Measurements from ENCODE around the gene GSPT2.

The GSPT2 gene

DNA sequence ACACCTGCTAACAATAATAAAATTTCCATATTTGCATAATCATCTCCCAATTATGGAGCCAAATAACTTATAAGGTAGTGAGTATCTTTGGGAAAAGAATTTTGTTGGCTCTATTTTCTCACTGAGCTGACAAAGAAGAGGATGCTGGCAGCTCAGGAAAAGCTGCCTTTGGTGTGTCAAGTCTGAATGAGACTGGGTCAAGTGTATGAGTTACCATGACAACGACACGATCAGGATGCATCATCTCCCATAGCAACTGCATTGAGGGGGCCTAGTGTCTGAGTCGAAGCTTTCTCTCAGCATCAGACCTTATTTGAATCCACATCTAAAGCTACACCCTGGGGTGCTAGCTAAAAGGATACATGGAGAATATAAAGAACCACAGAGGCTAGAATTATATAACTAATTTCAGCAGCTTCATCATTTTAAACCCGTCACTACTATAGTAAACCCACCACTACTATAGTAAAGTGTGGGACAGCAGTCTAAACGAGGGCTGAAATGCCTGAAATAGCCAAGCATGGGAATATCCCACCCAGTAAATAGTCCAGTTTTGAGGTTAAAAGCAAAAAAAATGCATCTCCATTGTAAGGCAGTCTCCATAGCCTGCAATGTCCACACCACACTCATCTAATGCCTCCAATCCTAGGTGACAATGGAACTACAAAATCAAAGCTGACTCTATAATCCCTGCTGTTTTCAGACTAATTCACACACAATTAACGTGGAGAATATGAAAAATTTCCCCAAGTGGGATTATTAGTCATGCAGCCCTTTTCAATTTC, 16.0 kb downstream of the GSPT2 start:
- no peak for TF ChIP-seq CTCF (IDR thresholded peaks at IDR 0.05; ENCODE audit: low read depth, low read length)
- TF ChIP-seq EZH2phosphoT487 (IDR thresholded peaks at IDR 0.05; ENCODE audit: low read depth): no peak
- no peaks in the 10 kb centered on the region for H3K79me2 ChIP-seq (ENCODE audit: low read length)
- H3K9me3 ChIP-seq (ENCODE audit: insufficient read depth, low read length): no peaks in the 10 kb centered on the region
- no peak overlapping the region for H3K27ac ChIP-seq (ENCODE audit: low read length)
- H3K4me2 ChIP-seq (ENCODE audit: low read length): no peak overlapping the region
- no peaks in the 10 kb centered on the region for H3K36me3 ChIP-seq (replicated peaks; ENCODE audit: low read depth, low read length)
- H3K9ac ChIP-seq (ENCODE audit: low read length): no peak overlapping the region
- no peaks in the 10 kb centered on the region for H4K20me1 ChIP-seq (ENCODE audit: insufficient read depth, low read length)
- H3K27me3 ChIP-seq (ENCODE audit: low read depth, low read length): no peaks in the 10 kb centered on the region
- no peak overlapping the region for H3K4me3 ChIP-seq (ENCODE audit: low read length)
- H2AFZ ChIP-seq (ENCODE audit: low read depth, low read length): no peak overlapping the region
- H3K4me1 ChIP-seq (ENCODE audit: low read length): no peaks in the 10 kb centered on the region

GRCh38 chrX:51760657-51761056, 17.4 kb downstream of the GSPT2 start:
- Histone ChIP-seq H3K36me3 (replicated peaks; ENCODE audit: low read depth, low read length) (no peaks in the 10 kb centered on the region), H3K9me3 (ENCODE audit: insufficient read depth, low read length) (no peaks in the 10 kb centered on the region), H3K79me2 (ENCODE audit: low read length) (no peaks in the 10 kb centered on the region), H3K27me3 (ENCODE audit: low read depth, low read length) (no peaks in the 10 kb centered on the region), H3K4me2 (ENCODE audit: low read length) (no peak overlapping the region), H2AFZ (ENCODE audit: low read depth, low read length) (no peak overlapping the region), H3K27ac (ENCODE audit: low read length) (no peak overlapping the region), H3K9ac (ENCODE audit: low read length) (no peak overlapping the region), H3K4me3 (ENCODE audit: low read length) (no peak overlapping the region), H3K4me1 (ENCODE audit: low read length) (no peaks in the 10 kb centered on the region), H4K20me1 (ENCODE audit: insufficient read depth, low read length) (no peaks in the 10 kb centered on the region)
- TF ChIP-seq EZH2phosphoT487 (IDR thresholded peaks at IDR 0.05; ENCODE audit: low read depth) (no peak), CTCF (IDR thresholded peaks at IDR 0.05; ENCODE audit: low read depth, low read length) (no peak)

- TF ChIP-seq EZH2phosphoT487 (IDR thresholded peaks at IDR 0.05; ENCODE audit: low read depth) (no peak), CTCF (IDR thresholded peaks at IDR 0.05; ENCODE audit: low read depth, low read length) (no peak)
- Histone ChIP-seq H3K4me3 (ENCODE audit: low read length) (no peak overlapping the region), H2AFZ (ENCODE audit: low read depth, low read length) (no peak overlapping the region), H3K79me2 (ENCODE audit: low read length) (no peaks in the 10 kb centered on the region), H3K27ac (ENCODE audit: low read length) (no peak overlapping the region), H3K9ac (ENCODE audit: low read length) (no peak overlapping the region), H3K36me3 (replicated peaks; ENCODE audit: low read depth, low read length) (no peaks in the 10 kb centered on the region), H4K20me1 (ENCODE audit: insufficient read depth, low read length) (no peaks in the 10 kb centered on the region), H3K9me3 (ENCODE audit: insufficient read depth, low read length) (no peaks in the 10 kb centered on the region), H3K4me1 (ENCODE audit: low read length) (no peaks in the 10 kb centered on the region), H3K4me2 (ENCODE audit: low read length) (no peak overlapping the region), H3K27me3 (ENCODE audit: low read depth, low read length) (no peaks in the 10 kb centered on the region)
Measured at GRCh38 chrX:51766546-51766945, 23.3 kb downstream of the GSPT2 start.

DNA sequence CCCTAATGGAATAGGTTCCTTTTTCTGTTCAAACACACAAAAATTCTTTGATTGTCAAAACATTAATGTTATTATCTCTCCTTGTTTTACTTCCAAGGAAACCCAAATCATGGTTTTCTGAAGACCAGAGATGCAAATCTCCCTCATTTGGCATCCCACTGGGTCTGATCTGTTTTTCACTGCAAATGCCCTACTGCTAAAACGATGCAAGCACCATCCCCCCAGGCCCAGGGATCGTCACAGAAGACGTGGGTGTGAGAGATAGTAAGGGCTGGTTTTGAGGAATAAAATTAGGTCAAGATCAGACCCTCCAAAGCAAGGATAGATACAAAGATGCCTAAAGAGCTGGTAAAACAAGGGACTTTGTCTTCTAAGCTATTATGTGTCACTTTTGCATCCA, 33.6 kb downstream of the GSPT2 start:
- H3K4me3 ChIP-seq (ENCODE audit: low read length): no peak overlapping the region
- H3K27ac ChIP-seq (ENCODE audit: low read length): no peak overlapping the region
- no peak overlapping the region for H3K9ac ChIP-seq (ENCODE audit: low read length)
- no peak for TF ChIP-seq EZH2phosphoT487 (IDR thresholded peaks at IDR 0.05; ENCODE audit: low read depth)
- no peaks in the 10 kb centered on the region for H3K9me3 ChIP-seq (ENCODE audit: insufficient read depth, low read length)
- no peaks in the 10 kb centered on the region for H3K27me3 ChIP-seq (ENCODE audit: low read depth, low read length)
- H3K36me3 ChIP-seq (replicated peaks; ENCODE audit: low read depth, low read length): no peaks in the 10 kb centered on the region
- H3K79me2 ChIP-seq (ENCODE audit: low read length): no peaks in the 10 kb centered on the region
- no peaks in the 10 kb centered on the region for H3K4me1 ChIP-seq (ENCODE audit: low read length)
- no peak overlapping the region for H2AFZ ChIP-seq (ENCODE audit: low read depth, low read length)
- no peak overlapping the region for H3K4me2 ChIP-seq (ENCODE audit: low read length)
- H4K20me1 ChIP-seq (ENCODE audit: insufficient read depth, low read length): no peaks in the 10 kb centered on the region
